MM.1S (cell line): ENCODE data around the gene MGA.

ENCODE experiments used
- EZH2 ChIP-seq: fragments of 300-600 bp; sonication (generic); optimal IDR thresholded peaks from 2 replicates; pipeline ENCODE3; 2017; ENCODE audit warnings: low read depth, mild to moderate bottlenecking, antibody characterized with exemption, low read length, mixed read lengths
- EZH2phosphoT487 ChIP-seq: fragments of 300-600 bp; sonication (generic); IDR thresholded peaks from 2 replicates; pipeline ENCODE4 v1.6.1; 2018; ENCODE audit warnings: antibody characterized with exemption, low read length
- TF ChIP-seq, protein P1 (sequence below): fragments of 300-600 bp; sonication (generic); IDR thresholded peaks from 2 replicates; pipeline ENCODE4 v1.5.1; 2016; ENCODE audit warnings: antibody characterized with exemption, low read length, mixed read lengths

DNA sequence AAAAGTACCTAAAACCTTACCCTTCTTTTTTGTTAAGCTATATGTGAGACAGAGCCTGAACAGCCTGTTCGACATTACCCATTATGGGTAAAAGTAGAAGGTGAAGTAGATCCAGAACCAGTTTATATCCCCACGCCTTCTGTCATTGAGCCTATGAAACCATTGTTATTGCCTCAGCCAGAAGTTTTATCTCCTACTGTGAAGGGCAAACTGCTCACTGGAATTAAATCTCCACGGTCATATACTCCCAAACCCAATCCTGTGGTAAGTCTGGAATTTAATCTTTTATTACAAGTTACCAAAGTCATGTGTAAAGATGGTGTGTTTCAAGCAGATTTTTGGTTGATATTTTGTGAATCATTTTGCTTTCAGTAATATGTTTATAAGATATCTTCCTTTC, 66.9 kb downstream of the MGA start:
- TF ChIP-seq, protein P1, sequence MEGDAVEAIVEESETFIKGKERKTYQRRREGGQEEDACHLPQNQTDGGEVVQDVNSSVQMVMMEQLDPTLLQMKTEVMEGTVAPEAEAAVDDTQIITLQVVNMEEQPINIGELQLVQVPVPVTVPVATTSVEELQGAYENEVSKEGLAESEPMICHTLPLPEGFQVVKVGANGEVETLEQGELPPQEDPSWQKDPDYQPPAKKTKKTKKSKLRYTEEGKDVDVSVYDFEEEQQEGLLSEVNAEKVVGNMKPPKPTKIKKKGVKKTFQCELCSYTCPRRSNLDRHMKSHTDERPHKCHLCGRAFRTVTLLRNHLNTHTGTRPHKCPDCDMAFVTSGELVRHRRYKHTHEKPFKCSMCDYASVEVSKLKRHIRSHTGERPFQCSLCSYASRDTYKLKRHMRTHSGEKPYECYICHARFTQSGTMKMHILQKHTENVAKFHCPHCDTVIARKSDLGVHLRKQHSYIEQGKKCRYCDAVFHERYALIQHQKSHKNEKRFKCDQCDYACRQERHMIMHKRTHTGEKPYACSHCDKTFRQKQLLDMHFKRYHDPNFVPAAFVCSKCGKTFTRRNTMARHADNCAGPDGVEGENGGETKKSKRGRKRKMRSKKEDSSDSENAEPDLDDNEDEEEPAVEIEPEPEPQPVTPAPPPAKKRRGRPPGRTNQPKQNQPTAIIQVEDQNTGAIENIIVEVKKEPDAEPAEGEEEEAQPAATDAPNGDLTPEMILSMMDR = no peak
- TF ChIP-seq EZH2 (no peak), EZH2phosphoT487 (no peak)
